HG02943 (cell line): ENCODE results near the gene FHAD1.

Source experiments
- ATAC-seq: cut with Tn5 transposase; IDR thresholded peaks from one replicate; pipeline ENCODE4 v1.9.1; 2021; ENCODE audit warnings: mild to moderate bottlenecking, low read depth, moderate library complexity; ENCODE audit not compliant: unreplicated experiment

FHAD1 gene

GRCh38 chr1:15246960-15247614, at the start of gene FHAD1:
FHAD1 (plus strand) TSS chr1:15247223; CDS start chr1:15251785, 4,562 bp downstream.
- ATAC-seq, result no peak

- no peak for ATAC-seq
These were observed 49.2 kb upstream of the FHAD1 start for GRCh38 chr1:15197591-15198447.

- no peak for ATAC-seq
These were observed 48.3 kb upstream of the FHAD1 start for GRCh38 chr1:15198684-15199083.

GRCh38 chr1:15201221-15201620, 45.8 kb upstream of the FHAD1 start:
- ATAC-seq, result no peak

- ATAC-seq, result no peak
These were observed 45.0 kb upstream of the FHAD1 start for GRCh38 chr1:15201849-15202551.

- no peak for ATAC-seq
These were observed 42.1 kb upstream of the FHAD1 start for GRCh38 chr1:15204931-15205330.

GRCh38 chr1:15205586-15206346, 41.3 kb upstream of the FHAD1 start:
- no peak for ATAC-seq

- no peak for ATAC-seq
These were observed 40.5 kb upstream of the FHAD1 start for GRCh38 chr1:15206418-15207030.

- ATAC-seq, result no peak
These were observed 39.8 kb upstream of the FHAD1 start for GRCh38 chr1:15207031-15207828.

- ATAC-seq, result no peak
These were observed 39.1 kb upstream of the FHAD1 start for GRCh38 chr1:15207829-15208429.

GRCh38 chr1:15210651-15211375, 36.2 kb upstream of the FHAD1 start:
- no peak for ATAC-seq

GRCh38 chr1:15211424-15211823, 35.6 kb upstream of the FHAD1 start:
- no peak for ATAC-seq

- ATAC-seq, result no peak
These were observed 34.6 kb upstream of the FHAD1 start for GRCh38 chr1:15212216-15212953.

- no peak for ATAC-seq
These were observed 34.1 kb upstream of the FHAD1 start for GRCh38 chr1:15212954-15213291.

- ATAC-seq, result no peak
These were observed 33.6 kb upstream of the FHAD1 start for GRCh38 chr1:15213341-15213821.

GRCh38 chr1:15214527-15214926, 32.5 kb upstream of the FHAD1 start:
- ATAC-seq, result no peak

GRCh38 chr1:15215116-15215515, 31.9 kb upstream of the FHAD1 start:
- ATAC-seq, result no peak

GRCh38 chr1:15217654-15218053, 29.4 kb upstream of the FHAD1 start:
- ATAC-seq, result no peak
